Activated naive CD8-positive, alpha-beta T cell treated with anti-CD3 and anti-CD28 coated beads, Interleukin-2, amount 50 U/mL, for 24 hours (primary cell): ENCODE results near the gene TMEM98.
A peak's percentile ranks its signal among the peaks of the same experiment; 100 is the strongest.
"Not testable (repeated sequence)": the region's sequence is repeated elsewhere in the genome, so short reads cannot be mapped to it uniquely, and the experiment has no call there.

Source experiments
- ATAC-seq: fragments of 150-1000 bp; cut with Tn5 transposase; one replicate; pipeline ENCODE4 v1.10.0; 2021
- DNase-seq: peaks from one replicate; pipeline ENCODE4 v3.0.0; 2021
- H3K27ac Mint-ChIP-seq: one replicate; pipeline ENCODE4 v1.8.0; 2021; ENCODE audit warnings: mild to moderate bottlenecking, mixed read lengths
- H3K27me3 Mint-ChIP-seq: one replicate; pipeline ENCODE4 v1.8.0; 2021; ENCODE audit warnings: mixed read lengths
- H3K36me3 Mint-ChIP-seq: one replicate; pipeline ENCODE4 v1.8.0; 2021; ENCODE audit warnings: low read depth, mixed read lengths
- H3K4me1 Mint-ChIP-seq: one replicate; pipeline ENCODE4 v1.8.0; 2021; ENCODE audit warnings: mixed read lengths
- H3K4me3 Mint-ChIP-seq: one replicate; pipeline ENCODE4 v1.8.0; 2021; ENCODE audit warnings: mild to moderate bottlenecking, moderate library complexity, mixed read lengths
- H3K9me3 Mint-ChIP-seq: one replicate; pipeline ENCODE4 v1.8.0; 2021; ENCODE audit warnings: mixed read lengths

TMEM98 gene, protein sequence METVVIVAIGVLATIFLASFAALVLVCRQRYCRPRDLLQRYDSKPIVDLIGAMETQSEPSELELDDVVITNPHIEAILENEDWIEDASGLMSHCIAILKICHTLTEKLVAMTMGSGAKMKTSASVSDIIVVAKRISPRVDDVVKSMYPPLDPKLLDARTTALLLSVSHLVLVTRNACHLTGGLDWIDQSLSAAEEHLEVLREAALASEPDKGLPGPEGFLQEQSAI

DNA sequence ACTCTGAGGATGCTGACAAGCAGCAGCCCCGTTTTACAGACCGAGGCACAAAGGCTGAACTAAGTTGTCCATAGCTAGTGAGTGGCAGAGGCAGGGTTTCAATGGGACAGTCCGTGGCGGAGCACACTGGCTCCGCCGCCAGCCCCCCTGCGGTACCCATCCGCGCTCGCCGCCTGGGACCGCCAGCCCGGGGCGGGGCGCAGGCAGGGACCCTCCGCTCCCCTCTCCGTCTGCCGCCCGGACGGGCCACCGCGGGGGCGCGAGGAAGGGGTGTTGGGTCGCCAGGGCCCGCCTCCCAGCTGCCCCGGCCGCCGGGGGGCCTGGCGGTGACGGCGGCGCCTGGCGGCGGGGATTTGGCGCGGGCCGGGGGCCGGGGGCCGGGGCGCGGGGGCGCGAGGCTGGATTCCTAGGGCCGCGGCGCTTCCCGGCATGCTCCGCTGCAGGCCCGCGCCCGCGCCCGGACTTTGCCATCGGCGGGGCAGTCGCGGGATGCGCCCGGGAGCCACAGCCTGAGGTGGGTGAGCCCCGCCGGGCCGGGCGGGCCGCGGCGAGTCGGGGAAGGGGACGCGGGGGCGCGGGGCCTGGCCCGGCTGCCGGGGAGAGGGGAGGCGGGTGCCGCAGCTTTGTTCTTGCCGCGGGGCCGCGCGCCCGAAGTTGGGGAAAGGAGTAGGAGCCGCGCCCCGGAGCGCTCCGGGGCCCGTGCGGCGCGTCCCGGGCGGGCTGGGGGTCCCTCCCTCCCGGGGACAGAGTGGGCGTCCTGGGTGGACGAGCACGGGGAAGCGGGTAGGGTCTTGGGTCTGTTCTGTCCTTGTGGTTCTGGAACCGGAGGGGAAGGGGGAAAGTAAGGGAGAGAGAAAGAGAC lies at the start of gene TMEM98:
Gene TMEM98, plus strand, starts transcription at position 430 of the 862 bp plus-strand sequence. CDS start 3,376 bp downstream, outside the sequence.
- no peaks in the 10 kb centered on the region for H3K36me3 Mint-ChIP-seq
- peaks cover 35% of the 10 kb centered on the region for H3K27me3 Mint-ChIP-seq
- no peaks in the 10 kb centered on the region for H3K9me3 Mint-ChIP-seq
- DNase-seq, result no peak
- H3K27ac Mint-ChIP-seq, result no peak within 1 kb of the TSS
- H3K4me1 Mint-ChIP-seq, result no peaks in the 10 kb centered on the region
- ATAC-seq, result no peak
- peak within 1 kb of the TSS; percentile 46 for H3K4me3 Mint-ChIP-seq

DNA sequence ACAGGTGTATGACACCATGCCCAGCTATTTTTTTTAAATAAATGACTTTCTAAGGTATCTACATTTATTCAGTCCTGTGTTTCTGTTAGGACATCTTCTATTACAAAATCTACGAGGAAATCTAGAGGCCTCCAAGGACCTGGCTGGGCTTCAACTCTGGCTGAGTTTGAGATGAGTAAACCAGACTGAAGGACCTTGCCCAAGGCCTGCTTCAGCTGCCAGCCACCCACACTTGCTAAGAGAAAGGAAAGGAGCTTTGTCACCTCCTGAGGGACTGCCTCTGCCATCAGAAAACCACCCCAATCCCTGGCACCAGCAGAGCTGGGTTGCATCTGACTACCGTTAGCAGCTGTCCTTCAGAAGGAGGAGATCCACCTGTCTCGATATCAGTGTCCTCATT lies 49.7 kb upstream of the TMEM98 start:
- Mint-ChIP-seq H3K27me3 (peaks cover 8% of the 10 kb centered on the region), H3K4me1 (peaks cover 29% of the 10 kb centered on the region), H3K9me3 (no peaks in the 10 kb centered on the region), H3K4me3 (no peak overlapping the region), H3K27ac (no peak overlapping the region), H3K36me3 (no peaks in the 10 kb centered on the region)
- DNase-seq (no peak), ATAC-seq (no peak)

DNA sequence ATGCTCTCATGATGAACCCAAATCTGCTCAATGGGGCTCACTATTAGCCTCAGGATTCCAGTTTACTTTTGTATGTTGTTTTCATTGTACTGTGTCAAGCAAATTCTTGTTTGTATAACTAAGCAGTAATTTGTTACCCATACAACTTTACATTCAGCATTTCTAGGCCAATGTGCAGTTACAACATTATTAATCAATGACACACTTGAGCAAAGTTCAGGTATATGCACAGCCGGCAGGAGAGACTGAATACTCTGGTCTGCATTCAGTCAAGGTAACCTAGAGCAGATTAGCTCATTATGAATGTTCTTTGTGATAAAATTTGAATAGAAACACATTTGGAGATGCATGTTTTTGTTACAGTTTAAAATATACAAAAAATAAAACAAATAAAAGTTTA lies 48.8 kb upstream of the TMEM98 start:
- H3K36me3 Mint-ChIP-seq, result no peaks in the 10 kb centered on the region
- H3K4me1 Mint-ChIP-seq, result peaks cover 29% of the 10 kb centered on the region
- H3K9me3 Mint-ChIP-seq, result no peaks in the 10 kb centered on the region
- no peak overlapping the region for H3K4me3 Mint-ChIP-seq
- no peak for ATAC-seq
- no peak overlapping the region for H3K27ac Mint-ChIP-seq
- no peak for DNase-seq
- peaks cover 12% of the 10 kb centered on the region for H3K27me3 Mint-ChIP-seq

DNA sequence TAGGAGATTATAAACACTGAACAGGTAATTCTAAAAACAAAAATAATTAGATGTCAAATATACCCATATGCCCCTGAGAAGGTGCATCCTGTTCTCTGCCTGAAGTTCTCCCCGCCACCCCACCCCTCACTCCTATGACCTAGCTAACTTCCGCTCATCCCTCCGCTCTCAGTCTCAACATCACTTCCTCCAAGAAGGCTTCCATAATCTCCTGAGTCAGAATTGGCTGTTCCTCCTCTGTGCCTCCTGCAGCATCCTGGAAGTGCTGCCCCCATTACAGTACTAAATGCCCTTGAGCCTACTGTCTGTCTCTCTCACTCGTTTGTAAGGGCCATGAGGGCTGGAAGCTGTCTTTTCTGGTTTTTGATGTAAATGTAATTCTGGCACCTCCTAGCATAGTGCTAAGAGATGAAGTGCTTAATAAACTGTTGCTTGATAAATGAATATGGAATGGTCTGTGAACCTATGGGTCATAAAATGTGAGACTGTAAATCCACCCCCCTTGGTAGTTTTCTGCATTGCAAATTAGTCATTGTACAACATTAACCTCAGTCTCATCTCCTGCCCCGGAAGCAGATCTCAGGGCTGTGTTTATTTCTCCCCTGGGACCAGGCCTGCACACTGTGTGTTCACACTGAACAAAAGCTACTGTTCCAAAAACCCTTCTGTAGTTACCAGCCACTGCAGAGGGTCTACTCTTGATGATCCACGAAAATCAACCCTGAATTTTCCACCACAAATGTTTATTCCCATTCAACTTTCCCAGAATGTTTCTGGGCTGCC lies 47.1 kb upstream of the TMEM98 start:
- Mint-ChIP-seq H3K4me1 (peaks cover 26% of the 10 kb centered on the region), H3K27me3 (peaks cover 18% of the 10 kb centered on the region), H3K4me3 (no peak overlapping the region), H3K27ac (no peak overlapping the region), H3K9me3 (no peaks in the 10 kb centered on the region), H3K36me3 (no peaks in the 10 kb centered on the region)
- ATAC-seq (no peak), DNase-seq (no peak)

DNA sequence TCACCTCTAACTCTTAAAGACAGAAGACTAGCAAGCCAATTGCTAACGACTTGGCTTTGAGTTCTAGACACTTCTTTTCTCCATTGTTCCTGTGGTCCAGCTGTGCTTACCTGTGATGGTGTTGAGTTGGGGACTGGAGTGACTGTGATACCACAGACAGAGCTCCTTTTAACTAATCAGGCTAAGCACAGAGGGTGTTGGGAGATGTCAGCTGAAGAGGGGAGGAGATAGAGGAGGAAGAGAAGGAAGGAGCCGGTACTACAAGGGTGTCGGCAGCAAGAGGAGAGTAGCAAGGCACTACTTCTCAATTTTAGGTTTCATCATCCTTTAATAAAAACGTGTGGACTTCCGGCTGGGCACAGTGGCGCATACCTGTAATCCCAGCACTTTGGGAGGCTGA lies 45.9 kb upstream of the TMEM98 start:
- no peaks in the 10 kb centered on the region for H3K9me3 Mint-ChIP-seq
- no peaks in the 10 kb centered on the region for H3K36me3 Mint-ChIP-seq
- ATAC-seq, result no peak
- peak overlapping the region; percentile 34 for H3K27ac Mint-ChIP-seq
- no peak overlapping the region for H3K4me3 Mint-ChIP-seq
- peaks cover 22% of the 10 kb centered on the region for H3K4me1 Mint-ChIP-seq
- H3K27me3 Mint-ChIP-seq, result peaks cover 22% of the 10 kb centered on the region
- no peak for DNase-seq

DNA sequence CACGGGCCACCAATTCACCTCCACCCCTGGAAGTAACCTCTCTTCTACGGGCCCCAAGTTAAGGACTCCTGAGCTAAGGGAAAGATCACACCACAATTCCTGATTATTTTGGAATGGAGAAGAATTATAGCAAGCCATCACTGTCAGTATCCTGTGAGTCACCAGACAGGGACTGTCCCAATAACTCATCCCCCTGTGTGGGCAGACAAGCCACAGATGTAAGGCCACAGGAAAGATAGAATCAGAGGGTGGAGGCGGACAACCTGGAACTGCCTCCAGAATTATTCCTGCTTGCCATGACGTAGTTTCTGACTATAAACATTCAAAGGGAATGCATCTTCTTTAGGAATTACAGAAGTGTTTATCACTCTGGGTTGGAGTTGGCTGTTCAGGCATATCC lies 45.2 kb upstream of the TMEM98 start:
- Mint-ChIP-seq H3K9me3 (no peaks in the 10 kb centered on the region), H3K27me3 (peaks cover 22% of the 10 kb centered on the region), H3K27ac (peak overlapping the region; percentile 34), H3K36me3 (no peaks in the 10 kb centered on the region), H3K4me3 (no peak overlapping the region), H3K4me1 (peaks cover 17% of the 10 kb centered on the region)
- ATAC-seq, result peak; percentile 91
- DNase-seq, result peak; percentile 51

DNA sequence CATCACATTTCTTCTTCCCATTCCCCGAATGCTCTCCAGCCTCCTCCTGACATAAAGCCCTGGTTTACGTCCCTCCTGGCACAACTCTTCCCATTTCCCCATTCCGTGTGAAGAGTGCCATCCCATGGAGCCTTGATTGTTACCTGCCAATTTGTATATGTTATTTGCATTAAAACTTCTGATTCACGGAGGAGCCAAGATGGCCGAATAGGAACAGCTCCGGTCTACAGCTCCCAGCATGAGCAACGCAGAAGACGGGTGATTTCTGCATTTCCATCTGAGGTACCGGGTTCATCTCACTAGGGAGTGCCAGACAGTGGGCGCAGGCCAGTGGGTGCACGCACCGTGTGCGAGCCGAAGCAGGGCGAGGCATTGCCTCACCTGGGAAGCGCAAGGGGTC lies 41.0 kb upstream of the TMEM98 start:
- peaks cover 13% of the 10 kb centered on the region for H3K4me1 Mint-ChIP-seq
- not testable (repeated sequence) for H3K9me3 Mint-ChIP-seq, DNase-seq, H3K36me3 Mint-ChIP-seq, H3K4me3 Mint-ChIP-seq, H3K27ac Mint-ChIP-seq, ATAC-seq
- H3K27me3 Mint-ChIP-seq, result peaks cover 16% of the 10 kb centered on the region

DNA sequence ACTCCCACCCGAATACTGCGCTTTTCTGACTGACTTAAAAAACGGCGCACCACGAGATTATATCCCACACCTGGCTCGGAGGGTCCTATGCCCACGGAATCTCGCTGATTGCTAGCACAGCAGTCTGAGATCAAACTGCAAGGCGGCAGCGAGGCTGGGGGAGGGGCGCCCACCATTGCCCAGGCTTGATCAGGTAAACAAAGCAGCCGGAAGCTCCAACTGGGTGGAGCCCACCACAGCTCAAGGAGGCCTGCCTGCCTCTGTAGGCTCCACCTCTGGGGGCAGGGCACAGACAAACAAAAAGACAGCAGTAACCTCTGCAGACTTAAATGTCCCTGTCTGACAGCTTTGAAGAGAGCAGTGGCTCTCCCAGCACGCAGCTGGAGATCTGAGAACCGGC lies 40.5 kb upstream of the TMEM98 start:
- not testable (repeated sequence) for ATAC-seq, H3K27ac Mint-ChIP-seq, H3K36me3 Mint-ChIP-seq, H3K9me3 Mint-ChIP-seq, H3K4me3 Mint-ChIP-seq, DNase-seq, H3K4me1 Mint-ChIP-seq
- H3K27me3 Mint-ChIP-seq, result peaks cover 16% of the 10 kb centered on the region

DNA sequence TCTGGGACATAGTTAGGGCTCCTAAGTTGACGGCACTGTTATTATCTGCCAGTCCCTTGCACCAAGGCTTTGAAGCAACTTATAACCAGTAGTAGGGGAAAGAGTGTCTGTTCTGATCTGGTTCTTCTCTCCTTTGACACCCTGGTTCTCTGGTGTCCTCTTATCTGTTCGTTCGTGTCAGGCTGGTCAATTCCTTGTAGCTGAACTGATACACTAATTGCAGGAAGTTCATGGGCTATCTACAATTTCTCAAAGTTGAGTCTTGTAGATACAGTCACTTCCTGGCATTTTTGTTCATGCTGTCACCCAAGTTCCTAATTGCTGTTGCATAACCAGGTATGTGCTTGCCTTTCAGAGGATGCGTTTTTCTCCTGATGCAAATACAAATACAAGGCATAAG lies 33.7 kb upstream of the TMEM98 start:
- H3K4me3 Mint-ChIP-seq, result no peak overlapping the region
- DNase-seq (no peak), ATAC-seq (no peak)
- H3K27ac Mint-ChIP-seq, result no peak overlapping the region
- no peaks in the 10 kb centered on the region for H3K36me3 Mint-ChIP-seq
- no peaks in the 10 kb centered on the region for H3K4me1 Mint-ChIP-seq
- no peaks in the 10 kb centered on the region for H3K9me3 Mint-ChIP-seq
- H3K27me3 Mint-ChIP-seq, result peaks cover 16% of the 10 kb centered on the region

DNA sequence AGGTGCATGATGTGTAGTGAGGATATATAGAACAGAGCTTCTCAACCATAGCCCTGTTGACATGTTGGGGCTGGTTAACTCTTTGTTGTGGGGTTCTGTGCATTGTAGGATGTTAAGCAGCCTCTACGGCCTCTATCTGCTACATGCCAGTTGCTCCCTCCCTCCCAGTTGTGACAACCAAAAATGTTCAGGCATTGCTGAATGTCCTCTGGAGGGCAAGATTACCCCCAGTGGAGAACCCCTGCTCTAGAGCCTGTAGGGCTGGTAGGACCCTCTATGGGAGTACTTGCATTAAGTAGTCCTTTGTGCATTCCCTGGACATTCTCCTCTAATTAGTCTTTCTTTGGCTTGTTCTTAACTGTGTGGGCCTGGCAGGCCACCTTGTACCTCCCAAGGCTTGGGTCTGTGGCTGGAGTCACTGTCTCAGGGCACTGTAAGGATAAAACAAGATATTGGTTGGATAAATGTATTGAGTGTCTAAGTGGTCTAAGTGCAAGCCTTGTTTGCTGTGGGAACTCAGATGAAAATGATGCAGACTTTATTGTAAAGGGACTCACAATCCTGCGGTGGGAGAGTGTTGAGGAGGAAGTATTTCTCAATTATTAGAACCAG lies 31.2 kb upstream of the TMEM98 start:
- no peak overlapping the region for H3K4me3 Mint-ChIP-seq
- no peak for DNase-seq
- peaks cover 19% of the 10 kb centered on the region for H3K27me3 Mint-ChIP-seq
- H3K9me3 Mint-ChIP-seq, result no peaks in the 10 kb centered on the region
- H3K27ac Mint-ChIP-seq, result no peak overlapping the region
- H3K4me1 Mint-ChIP-seq, result no peaks in the 10 kb centered on the region
- no peak for ATAC-seq
- H3K36me3 Mint-ChIP-seq, result no peaks in the 10 kb centered on the region

DNA sequence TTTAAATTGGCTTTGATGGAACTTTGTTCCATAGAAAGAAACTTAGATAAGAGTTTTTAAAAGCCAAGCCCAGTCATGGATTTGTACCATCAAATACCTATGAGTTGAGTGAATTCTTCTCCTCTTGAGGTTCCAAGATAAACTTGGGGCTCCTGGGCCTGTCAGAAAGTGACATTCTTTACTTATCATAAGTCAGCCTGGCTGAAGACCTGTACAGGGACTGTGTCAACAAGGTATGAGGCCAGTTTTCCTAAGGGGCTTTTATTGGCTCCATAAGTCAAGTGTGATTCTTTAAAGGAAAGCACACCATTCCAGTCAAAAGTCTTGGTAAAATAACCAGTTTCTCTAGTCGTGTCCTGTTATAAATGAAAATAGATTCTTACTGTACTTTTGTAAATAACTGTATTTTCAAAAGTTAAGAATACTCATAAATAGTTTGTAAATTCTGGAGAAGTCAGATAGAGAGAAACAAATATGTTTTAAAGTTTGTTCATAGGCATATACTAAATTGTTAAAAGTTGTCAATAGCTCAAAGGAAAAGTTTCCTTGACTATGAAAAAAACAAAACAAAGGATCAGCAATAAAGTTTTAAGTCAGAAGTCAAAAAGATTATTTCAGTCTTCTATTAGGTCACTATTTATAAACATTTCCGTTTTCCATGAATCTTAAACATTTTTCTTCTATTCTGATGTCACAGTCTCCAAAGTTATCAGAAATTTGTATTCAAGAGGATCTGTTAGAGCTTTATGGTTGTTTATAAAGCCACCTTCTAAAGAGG lies 28.5 kb upstream of the TMEM98 start:
- Mint-ChIP-seq H3K36me3 (no peaks in the 10 kb centered on the region), H3K27ac (no peak overlapping the region), H3K4me3 (no peak overlapping the region), H3K27me3 (peaks cover 29% of the 10 kb centered on the region), H3K4me1 (peaks cover 13% of the 10 kb centered on the region), H3K9me3 (no peaks in the 10 kb centered on the region)
- ATAC-seq (no peak), DNase-seq (no peak)

DNA sequence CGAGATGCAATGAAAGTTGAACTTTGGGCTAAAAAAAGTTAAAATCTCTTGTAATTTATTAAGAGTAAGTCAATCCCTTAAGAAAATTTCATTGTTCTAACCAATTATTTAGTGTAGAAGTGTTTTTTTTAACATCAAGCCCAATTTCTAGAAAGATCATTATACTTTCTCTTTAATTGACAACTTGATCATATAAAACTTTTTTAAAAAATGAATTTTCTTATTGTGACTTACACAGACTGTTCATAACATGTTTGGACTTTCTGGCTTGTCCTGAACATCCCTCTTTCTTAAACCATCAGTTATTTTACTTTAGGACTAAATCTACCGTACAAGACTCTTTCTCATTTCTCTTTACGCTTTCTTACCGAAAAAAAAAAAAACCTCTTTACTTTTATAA lies 26.2 kb upstream of the TMEM98 start:
- Mint-ChIP-seq H3K4me3 (no peak overlapping the region), H3K27ac (no peak overlapping the region), H3K4me1 (peaks cover 20% of the 10 kb centered on the region), H3K9me3 (no peaks in the 10 kb centered on the region), H3K27me3 (peaks cover 38% of the 10 kb centered on the region), H3K36me3 (no peaks in the 10 kb centered on the region)
- DNase-seq (no peak), ATAC-seq (no peak)

DNA sequence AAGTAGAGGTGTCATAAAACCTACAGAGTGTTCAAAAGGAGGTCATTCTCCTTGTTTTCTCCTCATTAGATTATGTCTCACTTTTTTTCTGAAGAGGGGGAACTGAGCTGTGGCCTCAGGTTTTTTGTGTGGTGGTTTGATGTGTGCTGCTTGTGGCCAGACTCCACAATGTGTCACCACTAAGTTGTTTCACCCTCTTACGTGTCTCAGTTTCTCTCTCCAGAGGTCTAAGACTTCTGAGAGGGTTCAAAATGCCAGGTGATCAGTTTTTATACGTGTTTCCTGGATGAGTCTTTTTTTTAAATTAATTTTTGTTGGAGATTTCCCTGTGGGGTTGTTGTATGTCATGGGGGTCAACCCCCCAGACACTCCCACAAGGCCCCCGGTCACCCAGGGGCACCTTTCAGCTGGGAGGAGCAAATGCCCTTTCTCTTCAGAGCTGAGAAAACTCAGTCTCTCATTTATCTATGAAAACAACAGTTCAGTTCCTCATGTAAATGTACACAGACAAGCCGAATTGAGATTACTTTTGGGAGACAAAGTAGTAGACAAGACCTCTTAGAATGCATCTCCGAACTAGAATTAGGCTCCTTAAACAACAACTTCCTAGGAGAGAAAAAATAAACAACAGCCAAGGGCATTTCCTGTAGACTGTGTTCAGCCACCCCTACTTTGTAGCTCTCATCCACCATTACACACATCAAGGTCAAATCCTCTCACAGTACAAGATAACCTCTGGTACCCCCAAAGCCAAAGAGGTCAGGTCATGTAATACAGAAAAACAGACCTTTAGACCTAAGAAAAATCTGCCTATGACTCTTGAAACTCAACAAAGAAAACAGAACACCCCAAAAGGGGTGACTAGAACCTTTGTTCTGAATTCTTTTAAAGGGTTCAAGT lies 23.9 kb upstream of the TMEM98 start:
- Mint-ChIP-seq H3K36me3 (no peaks in the 10 kb centered on the region), H3K4me3 (peak overlapping the region; percentile 10), H3K4me1 (peaks cover 20% of the 10 kb centered on the region), H3K27me3 (peaks cover 27% of the 10 kb centered on the region), H3K27ac (peak overlapping the region; percentile 47), H3K9me3 (no peaks in the 10 kb centered on the region)
- peak; percentile 20 for DNase-seq
- ATAC-seq, result peak; percentile 98
